Skeletal muscle tissue (tissue), 4 donors: Measurements from ENCODE around the gene GJA9. TPM values are rescaled to one million over a fixed set of nuclear protein-coding genes. Genes with fewer than 3 reads are reported as not detected.
"Not testable (repeated sequence)": the region's sequence is repeated elsewhere in the genome, so short reads cannot be mapped to it uniquely, and the experiment has no call there.

Experiments used
- H3K27ac ChIP-seq: one replicate; pipeline ENCODE4 v1.7.0; 2013; ENCODE audit warnings: mild to moderate bottlenecking, low read depth, low read length, inconsistent platforms
- H3K27me3 ChIP-seq, 3 donors: one replicate each; pipeline ENCODE4 v1.7.0; 2013; ENCODE audit warnings: low read length in 3 of 3; ENCODE audit not compliant: control insufficient read depth in 3 of 3, insufficient read depth in 3 of 3
- H3K36me3 ChIP-seq, 3 donors: one replicate each; pipeline ENCODE4 v1.7.0; 2013; ENCODE audit warnings: low read length in 3 of 3; ENCODE audit not compliant: control insufficient read depth in 3 of 3, insufficient read depth in 3 of 3
- H3K4me1 ChIP-seq, 3 donors: one replicate each; pipeline ENCODE4 v1.7.0; 2013; ENCODE audit warnings: low read length in 3 of 3, mild to moderate bottlenecking in 3 of 3; ENCODE audit not compliant: control insufficient read depth in 3 of 3, insufficient read depth in 3 of 3
- H3K4me3 ChIP-seq, 3 donors: one replicate each; pipeline ENCODE4 v1.7.0; 2013; ENCODE audit warnings: low read length in 3 of 3
- H3K9ac ChIP-seq, 3 donors: one replicate each; pipeline ENCODE4 v1.7.0; 2013; ENCODE audit warnings: low read length in 3 of 3, mild to moderate bottlenecking in 3 of 3, moderate library complexity in 2 of 3, low read depth in 1 of 3
- H3K9me3 ChIP-seq, 3 donors: one replicate each; pipeline ENCODE4 v1.7.0; 2013; ENCODE audit warnings: low read length in 3 of 3; ENCODE audit not compliant: control insufficient read depth in 3 of 3
- total RNA-seq: library from RNA; depleted of rRNA; stranded (reverse); fragments of >200 nt; gene quantifications from one replicate; pipeline ENCODE4 v1.2.3, GENCODE V29; 2014
- donor health status: Osteomylitis.

The GJA9 gene
- total RNA-seq, 1 donor from 2014 or later: not detected

DNA sequence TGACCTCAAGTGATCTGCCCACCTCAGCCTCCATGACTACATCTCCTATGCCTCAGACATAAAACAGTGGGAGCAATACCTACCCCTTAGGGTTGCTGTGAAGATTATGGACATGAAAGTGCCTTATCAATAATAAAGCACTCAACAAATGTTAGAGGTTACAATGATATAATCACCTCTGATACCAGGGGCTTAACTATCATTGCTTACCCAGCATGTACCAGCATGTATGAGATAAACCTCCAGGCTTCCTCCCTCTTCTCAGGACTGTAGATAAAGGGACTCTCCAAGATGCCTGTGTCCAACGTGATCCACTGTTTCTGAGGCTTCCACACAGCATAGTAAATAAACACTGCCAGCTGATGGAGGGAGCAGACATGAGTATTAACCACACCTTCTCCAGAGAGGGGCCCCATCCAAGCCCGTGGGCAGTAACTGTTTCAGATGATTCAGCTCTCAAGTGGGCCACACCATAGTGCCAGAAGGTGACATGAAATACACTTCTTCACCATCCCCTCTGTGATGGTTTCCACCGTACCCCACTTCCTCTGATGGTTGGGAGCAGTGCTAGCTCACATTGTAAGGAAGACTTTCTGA is 34.1 kb upstream of the GJA9 start:
- Histone ChIP-seq H3K4me3 (no peak overlapping the region), H3K4me1 (no peaks in the 10 kb centered on the region), H3K9ac (no peak overlapping the region), H3K9me3 (no peaks in the 10 kb centered on the region), H3K27me3 (no peaks in the 10 kb centered on the region), H3K36me3 (no peaks in the 10 kb centered on the region), H3K27ac (no peak overlapping the region)

- H3K27me3 ChIP-seq, H3K27ac ChIP-seq, H3K9me3 ChIP-seq, H3K4me1 ChIP-seq, H3K36me3 ChIP-seq, H3K9ac ChIP-seq, H3K4me3 ChIP-seq: not testable (repeated sequence)
Observed at GRCh38 chr1:38914908-38915307, 33.5 kb upstream of the GJA9 start.

DNA sequence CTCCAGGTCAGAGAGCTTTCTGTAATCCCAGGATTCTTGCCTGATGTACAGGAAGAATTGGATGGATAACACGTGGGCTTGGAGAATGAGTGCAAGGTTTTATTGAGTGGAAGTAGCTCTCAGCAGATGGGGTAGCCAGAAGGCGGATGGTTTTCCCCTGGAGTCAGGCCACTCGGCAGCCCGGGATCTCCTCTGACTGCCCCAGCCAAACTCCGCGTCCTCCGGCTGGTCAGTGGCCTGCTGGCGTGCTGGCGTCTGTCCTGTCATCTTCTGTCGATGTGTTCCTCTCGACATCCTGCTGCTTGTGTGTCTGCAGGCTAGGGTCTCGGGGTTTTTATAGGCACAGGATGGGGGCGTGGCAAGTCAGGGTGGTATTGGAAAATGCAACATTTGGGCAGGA is 27.4 kb upstream of the GJA9 start:
- Histone ChIP-seq H3K27me3 (no peaks in the 10 kb centered on the region), H3K4me3 (no peak overlapping the region), H3K27ac (no peak overlapping the region), H3K9ac (no peak overlapping the region), H3K36me3 (no peaks in the 10 kb centered on the region), H3K4me1 (no peaks in the 10 kb centered on the region), H3K9me3 (no peaks in the 10 kb centered on the region)

GRCh38 chr1:38905985-38906384 is 24.6 kb upstream of the GJA9 start:
- no peak overlapping the region for H3K4me3 ChIP-seq

GRCh38 chr1:38899560-38899959 is 18.2 kb upstream of the GJA9 start:
- Histone ChIP-seq H3K27me3 (no peaks in the 10 kb centered on the region), H3K27ac (no peak overlapping the region), H3K4me1 (no peaks in the 10 kb centered on the region), H3K36me3 (no peaks in the 10 kb centered on the region), H3K9ac (no peak overlapping the region), H3K4me3 (no peak overlapping the region), H3K9me3 (no peaks in the 10 kb centered on the region)

More at GRCh38 chr1:38905985-38906384, 24.6 kb upstream of the GJA9 start:
- Histone ChIP-seq H3K36me3 (no peaks in the 10 kb centered on the region), H3K9me3 (no peaks in the 10 kb centered on the region), H3K27ac (no peak overlapping the region), H3K27me3 (no peaks in the 10 kb centered on the region), H3K9ac (no peak overlapping the region), H3K4me1 (no peaks in the 10 kb centered on the region)

GRCh38 chr1:38898653-38899230 is 17.4 kb upstream of the GJA9 start:
- Histone ChIP-seq H3K36me3 (no peaks in the 10 kb centered on the region), H3K4me3 (no peak overlapping the region), H3K27me3 (no peaks in the 10 kb centered on the region), H3K27ac (no peak overlapping the region), H3K9ac (no peak overlapping the region), H3K9me3 (no peaks in the 10 kb centered on the region), H3K4me1 (no peaks in the 10 kb centered on the region)

DNA sequence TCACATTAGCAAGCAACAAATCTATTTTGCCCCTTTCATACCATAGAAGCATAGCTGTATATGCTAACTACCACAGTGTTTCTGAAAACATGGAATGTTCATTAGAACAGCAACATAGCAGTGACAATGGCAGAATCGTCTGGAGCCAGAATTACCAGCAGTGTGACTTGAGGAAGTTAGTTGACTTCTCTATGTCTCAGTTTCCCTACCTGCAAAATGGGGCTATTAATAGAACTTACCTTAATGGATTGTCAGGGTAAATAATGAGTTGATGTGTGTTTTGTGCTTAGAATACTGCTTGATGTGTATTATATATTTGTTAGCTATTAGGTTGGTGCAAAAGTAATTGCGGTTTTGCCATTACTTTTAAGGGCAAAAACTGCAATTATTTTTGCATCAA is 14.8 kb upstream of the GJA9 start:
- H3K9ac ChIP-seq: no peak overlapping the region
- H3K4me1 ChIP-seq: no peaks in the 10 kb centered on the region
- H3K27me3 ChIP-seq: no peaks in the 10 kb centered on the region
- no peak overlapping the region for H3K4me3 ChIP-seq
- H3K27ac ChIP-seq: no peak overlapping the region
- H3K36me3 ChIP-seq: no peaks in the 10 kb centered on the region
- no peaks in the 10 kb centered on the region for H3K9me3 ChIP-seq

GRCh38 chr1:38892976-38893375 is 11.6 kb upstream of the GJA9 start:
- H3K27me3 ChIP-seq: no peaks in the 10 kb centered on the region
- H3K4me1 ChIP-seq: no peaks in the 10 kb centered on the region
- H3K4me3 ChIP-seq: no peak overlapping the region
- H3K9ac ChIP-seq: no peak overlapping the region
- H3K36me3 ChIP-seq: no peaks in the 10 kb centered on the region
- no peak overlapping the region for H3K27ac ChIP-seq
- H3K9me3 ChIP-seq: no peaks in the 10 kb centered on the region

GRCh38 chr1:38891753-38892152 is 10.4 kb upstream of the GJA9 start:
- Histone ChIP-seq H3K36me3 (no peaks in the 10 kb centered on the region), H3K27me3 (no peaks in the 10 kb centered on the region), H3K4me1 (no peaks in the 10 kb centered on the region), H3K27ac (no peak overlapping the region), H3K9ac (no peak overlapping the region), H3K9me3 (no peaks in the 10 kb centered on the region), H3K4me3 (no peak overlapping the region)

GRCh38 chr1:38889589-38889988 is 8.2 kb upstream of the GJA9 start:
- Histone ChIP-seq H3K4me3 (no peak overlapping the region), H3K27me3 (no peaks in the 10 kb centered on the region), H3K9ac (no peak overlapping the region), H3K4me1 (no peaks in the 10 kb centered on the region), H3K27ac (no peak overlapping the region), H3K9me3 (no peaks in the 10 kb centered on the region), H3K36me3 (no peaks in the 10 kb centered on the region)
